IPS DF 6.9 (cell line): Measurements from ENCODE around the gene THAP2.

Experiments
- DNase-seq: peaks from one replicate; pipeline ENCODE4 v3.0.0-alpha.2; 2013; ENCODE audit warnings: low read depth, low spot score
- H3K27ac ChIP-seq: one replicate; pipeline ENCODE4 v1.5.1; 2013; ENCODE audit warnings: low read length, control low read depth
- H3K27me3 ChIP-seq: 2 replicates; pipeline ENCODE4 v1.6.1; 2013; ENCODE audit warnings: mild to moderate bottlenecking, low read length; ENCODE audit not compliant: control insufficient read depth, insufficient read depth
- H3K36me3 ChIP-seq: 2 replicates; pipeline ENCODE4 v1.6.1; 2013; ENCODE audit warnings: low read length; ENCODE audit not compliant: control insufficient read depth, insufficient read depth
- H3K4me1 ChIP-seq: 2 replicates; pipeline ENCODE4 v1.6.1; 2013; ENCODE audit warnings: low read length; ENCODE audit not compliant: control insufficient read depth, insufficient read depth
- H3K4me3 ChIP-seq: 2 replicates; pipeline ENCODE4 v1.5.1; 2013; ENCODE audit warnings: mild to moderate bottlenecking, low read length
- H3K9me3 ChIP-seq: 2 replicates; pipeline ENCODE4 v1.6.1; 2013; ENCODE audit warnings: low read length, inconsistent platforms; ENCODE audit not compliant: control insufficient read depth, insufficient read depth
- WGBS: extraction: QIAGEN DNeasy Blood & Tissue Kit; methylation state at CpG from one replicate; pipeline ENCODE4 v1.1.7; 2013; ENCODE audit warnings: mixed read lengths, missing lambda C conversion rate; ENCODE audit not compliant: insufficient read length, insufficient coverage; 5-methylcytosine and 5-hydroxymethylcytosine counted together

THAP2 gene

GRCh38 chr12:71663561-71664410 is at the start of gene THAP2, which contains the start of gene ZFC3H1:
THAP2 (plus strand) TSS chr12:71664301; CDS start chr12:71664510, 209 bp downstream.
ZFC3H1 (minus strand) TSS chr12:71663848; CDS start chr12:71663610, 238 bp downstream.
- no CpG with 5 or more reads among the region's 57 CpGs for WGBS
- peak; percentile 99 for DNase-seq
- H3K27ac ChIP-seq = peak within 1 kb of the TSS; percentile 21
- H3K27me3 ChIP-seq = no peaks in the 10 kb centered on the region
- no peaks in the 10 kb centered on the region; the same call in 1 of the 2 replicates for H3K36me3 ChIP-seq
- no peaks in the 10 kb centered on the region for H3K9me3 ChIP-seq
- no peaks in the 10 kb centered on the region for H3K4me1 ChIP-seq
- H3K4me3 ChIP-seq = peak within 1 kb of the TSS; percentile 89

GRCh38 chr12:71621938-71622337 is 42.2 kb upstream of the THAP2 start:
- Histone ChIP-seq H3K27ac (no peak overlapping the region), H3K27me3 (no peaks in the 10 kb centered on the region), H3K36me3 (peaks cover 3% of the 10 kb centered on the region; the same call in 1 of the 2 replicates), H3K4me3 (no peak overlapping the region), H3K9me3 (no peaks in the 10 kb centered on the region), H3K4me1 (no peaks in the 10 kb centered on the region)
- DNase-seq = no peak
- WGBS = no CpG with 5 or more reads among the region's 1 CpG

- Histone ChIP-seq H3K36me3 (peaks cover 3% of the 10 kb centered on the region; the same call in 1 of the 2 replicates), H3K27ac (no peak overlapping the region), H3K4me3 (no peak overlapping the region), H3K27me3 (no peaks in the 10 kb centered on the region), H3K9me3 (no peaks in the 10 kb centered on the region), H3K4me1 (no peaks in the 10 kb centered on the region)
- no peak for DNase-seq
- no CpG with 5 or more reads among the region's 2 CpGs for WGBS
Measured at GRCh38 chr12:71625476-71625875, 38.6 kb upstream of the THAP2 start.

- Histone ChIP-seq H3K27ac (no peak overlapping the region), H3K4me1 (no peaks in the 10 kb centered on the region), H3K4me3 (no peak overlapping the region), H3K9me3 (no peaks in the 10 kb centered on the region), H3K27me3 (no peaks in the 10 kb centered on the region), H3K36me3 (peaks cover 3% of the 10 kb centered on the region; the same call in 1 of the 2 replicates)
- DNase-seq = no peak
- WGBS = no CpG with 5 or more reads among the region's 5 CpGs
Measured at GRCh38 chr12:71626098-71626497, 38.0 kb upstream of the THAP2 start.

- no peak overlapping the region for H3K27ac ChIP-seq
- peaks cover 3% of the 10 kb centered on the region; the same call in 1 of the 2 replicates for H3K36me3 ChIP-seq
- H3K4me1 ChIP-seq = no peaks in the 10 kb centered on the region
- no peaks in the 10 kb centered on the region for H3K27me3 ChIP-seq
- no peak for DNase-seq
- no CpG with 5 or more reads among the region's 3 CpGs for WGBS
- no peak overlapping the region for H3K4me3 ChIP-seq
- H3K9me3 ChIP-seq = no peaks in the 10 kb centered on the region
Measured at GRCh38 chr12:71626768-71627167, 37.3 kb upstream of the THAP2 start.

- no peaks in the 10 kb centered on the region for H3K9me3 ChIP-seq
- peaks cover 3% of the 10 kb centered on the region; the same call in 1 of the 2 replicates for H3K36me3 ChIP-seq
- no peak for DNase-seq
Measured at GRCh38 chr12:71627438-71628002, 36.6 kb upstream of the THAP2 start.

GRCh38 chr12:71636704-71637115 is 27.4 kb upstream of the THAP2 start:
- Histone ChIP-seq H3K27me3 (no peaks in the 10 kb centered on the region), H3K4me3 (no peak overlapping the region), H3K4me1 (no peaks in the 10 kb centered on the region), H3K27ac (no peak overlapping the region), H3K9me3 (no peaks in the 10 kb centered on the region), H3K36me3 (peaks cover 3% of the 10 kb centered on the region)
- no CpG with 5 or more reads among the region's 3 CpGs for WGBS
- DNase-seq = peak; percentile 41

More at GRCh38 chr12:71627438-71628002, 36.6 kb upstream of the THAP2 start:
- Histone ChIP-seq H3K27ac (no peak overlapping the region), H3K4me1 (no peaks in the 10 kb centered on the region), H3K4me3 (no peak overlapping the region), H3K27me3 (no peaks in the 10 kb centered on the region)
- no CpG with 5 or more reads among the region's 2 CpGs for WGBS

GRCh38 chr12:71638499-71638898 is 25.6 kb upstream of the THAP2 start:
- DNase-seq = no peak
- Histone ChIP-seq H3K27ac (no peak overlapping the region), H3K9me3 (no peaks in the 10 kb centered on the region), H3K36me3 (peaks cover 3% of the 10 kb centered on the region), H3K4me3 (no peak overlapping the region), H3K27me3 (no peaks in the 10 kb centered on the region), H3K4me1 (no peaks in the 10 kb centered on the region)

GRCh38 chr12:71639341-71639760 is 24.8 kb upstream of the THAP2 start:
- DNase-seq = no peak
- H3K4me1 ChIP-seq = no peaks in the 10 kb centered on the region
- H3K9me3 ChIP-seq = no peaks in the 10 kb centered on the region
- no peaks in the 10 kb centered on the region for H3K27me3 ChIP-seq
- peaks cover 3% of the 10 kb centered on the region for H3K36me3 ChIP-seq
- no peak overlapping the region for H3K27ac ChIP-seq
- WGBS = no CpG with 5 or more reads among the region's 2 CpGs
- no peak overlapping the region for H3K4me3 ChIP-seq

- no CpG with 5 or more reads among the region's 2 CpGs for WGBS
- peaks cover 3% of the 10 kb centered on the region for H3K36me3 ChIP-seq
Measured at GRCh38 chr12:71640316-71640715, 23.8 kb upstream of the THAP2 start.

More at GRCh38 chr12:71640316-71640715, 23.8 kb upstream of the THAP2 start:
- Histone ChIP-seq H3K4me1 (no peaks in the 10 kb centered on the region), H3K27me3 (no peaks in the 10 kb centered on the region), H3K27ac (no peak overlapping the region), H3K4me3 (no peak overlapping the region), H3K9me3 (no peaks in the 10 kb centered on the region)
- DNase-seq = no peak
